Chondrocyte (in vitro differentiated cells): ENCODE results near the gene MYO6. TPM values are rescaled to one million over a fixed set of nuclear protein-coding genes. Genes with fewer than 3 reads are reported as not detected.

Experiments
- DNase-seq: peaks from one replicate; pipeline ENCODE4 v3.0.0; 2021; ENCODE audit warnings: mixed read lengths, low spot score
- H3K27ac Mint-ChIP-seq: one replicate; pipeline ENCODE4 v1.8.0; 2021; ENCODE audit warnings: mild to moderate bottlenecking, moderate library complexity, mixed read lengths; ENCODE audit not compliant: unreplicated experiment
- H3K27me3 Mint-ChIP-seq: 2 replicates; pipeline ENCODE4 v1.8.0; 2021; ENCODE audit warnings: low read depth, mixed read lengths
- H3K36me3 Mint-ChIP-seq: 2 replicates; pipeline ENCODE4 v1.8.0; 2021; ENCODE audit warnings: low read depth, mixed read lengths
- H3K4me1 Mint-ChIP-seq: 2 replicates; pipeline ENCODE4 v1.8.0; 2021; ENCODE audit warnings: low read depth, mild to moderate bottlenecking, mixed read lengths
- H3K4me3 Mint-ChIP-seq: one replicate; pipeline ENCODE4 v1.8.0; 2021; ENCODE audit warnings: mild to moderate bottlenecking, moderate library complexity, mixed read lengths; ENCODE audit not compliant: unreplicated experiment
- H3K9me3 Mint-ChIP-seq: 2 replicates; pipeline ENCODE4 v1.8.0; 2021; ENCODE audit warnings: low read depth, mixed read lengths
- total RNA-seq: library from RNA; stranded (reverse); gene quantifications from 3 replicates; pipeline ENCODE4 v1.2.1, GENCODE V29; 2021
- TF ChIP-seq, protein P1 (sequence below): fragments of 200-600 bp; sonication (generic); IDR thresholded peaks from 2 replicates; pipeline ENCODE4 v1.5.0; 2021; ENCODE audit warnings: antibody characterized with exemption, mild to moderate bottlenecking, moderate library complexity

The MYO6 gene
- total RNA-seq, 1 donor from 2014 or later, result 32.5 TPM

DNA sequence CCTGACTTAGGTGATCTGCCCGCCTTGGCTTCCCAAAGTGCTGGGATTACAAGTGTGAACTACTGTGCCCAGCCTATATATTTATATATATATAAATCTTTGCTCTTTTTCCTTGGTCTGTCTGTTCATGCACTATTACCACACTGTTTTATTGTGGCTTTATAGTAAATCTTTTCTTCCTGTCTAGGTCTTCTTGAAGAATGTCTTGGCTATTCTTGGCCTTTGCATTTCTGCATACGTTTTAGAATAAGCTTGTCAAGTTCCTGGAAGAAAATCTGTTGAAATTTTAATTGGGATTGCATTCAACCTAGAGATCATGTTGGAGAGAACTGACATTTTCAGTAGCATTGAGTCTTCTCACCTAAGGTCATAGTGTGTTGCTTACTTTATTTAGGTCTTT lies 37.1 kb downstream of the MYO6 start:
- Mint-ChIP-seq H3K4me1 (peaks cover 20% of the 10 kb centered on the region), H3K4me3 (no peak overlapping the region), H3K27me3 (no peaks in the 10 kb centered on the region), H3K36me3 (peaks cover 2% of the 10 kb centered on the region), H3K9me3 (no peaks in the 10 kb centered on the region), H3K27ac (no peak overlapping the region)
- TF ChIP-seq, protein P1, sequence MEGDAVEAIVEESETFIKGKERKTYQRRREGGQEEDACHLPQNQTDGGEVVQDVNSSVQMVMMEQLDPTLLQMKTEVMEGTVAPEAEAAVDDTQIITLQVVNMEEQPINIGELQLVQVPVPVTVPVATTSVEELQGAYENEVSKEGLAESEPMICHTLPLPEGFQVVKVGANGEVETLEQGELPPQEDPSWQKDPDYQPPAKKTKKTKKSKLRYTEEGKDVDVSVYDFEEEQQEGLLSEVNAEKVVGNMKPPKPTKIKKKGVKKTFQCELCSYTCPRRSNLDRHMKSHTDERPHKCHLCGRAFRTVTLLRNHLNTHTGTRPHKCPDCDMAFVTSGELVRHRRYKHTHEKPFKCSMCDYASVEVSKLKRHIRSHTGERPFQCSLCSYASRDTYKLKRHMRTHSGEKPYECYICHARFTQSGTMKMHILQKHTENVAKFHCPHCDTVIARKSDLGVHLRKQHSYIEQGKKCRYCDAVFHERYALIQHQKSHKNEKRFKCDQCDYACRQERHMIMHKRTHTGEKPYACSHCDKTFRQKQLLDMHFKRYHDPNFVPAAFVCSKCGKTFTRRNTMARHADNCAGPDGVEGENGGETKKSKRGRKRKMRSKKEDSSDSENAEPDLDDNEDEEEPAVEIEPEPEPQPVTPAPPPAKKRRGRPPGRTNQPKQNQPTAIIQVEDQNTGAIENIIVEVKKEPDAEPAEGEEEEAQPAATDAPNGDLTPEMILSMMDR, result no peak
- no peak for DNase-seq

DNA sequence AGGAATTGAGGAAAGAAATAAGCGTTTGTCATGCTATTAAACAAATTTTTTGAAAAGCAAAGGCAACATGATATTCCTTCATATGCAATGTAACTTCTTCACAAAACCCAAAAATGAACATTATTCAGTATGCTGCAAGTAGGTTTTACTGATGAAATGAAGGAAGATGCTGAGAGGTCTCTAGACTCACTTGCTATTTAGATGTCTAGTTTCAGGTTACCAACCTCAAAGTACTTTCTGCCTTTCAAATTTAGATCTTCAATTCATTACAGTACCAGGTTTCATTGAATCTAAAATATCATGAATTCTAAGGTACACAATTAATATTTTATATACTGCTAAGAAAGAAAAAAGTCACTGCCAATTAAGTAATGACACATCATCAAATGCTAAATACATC lies 39.9 kb downstream of the MYO6 start:
- H3K27me3 Mint-ChIP-seq, result no peaks in the 10 kb centered on the region
- H3K4me1 Mint-ChIP-seq, result peaks cover 13% of the 10 kb centered on the region
- TF ChIP-seq, protein P1, result no peak
- H3K9me3 Mint-ChIP-seq, result no peaks in the 10 kb centered on the region
- no peak overlapping the region for H3K27ac Mint-ChIP-seq
- no peaks in the 10 kb centered on the region for H3K36me3 Mint-ChIP-seq
- no peak for DNase-seq
- no peak overlapping the region for H3K4me3 Mint-ChIP-seq

DNA sequence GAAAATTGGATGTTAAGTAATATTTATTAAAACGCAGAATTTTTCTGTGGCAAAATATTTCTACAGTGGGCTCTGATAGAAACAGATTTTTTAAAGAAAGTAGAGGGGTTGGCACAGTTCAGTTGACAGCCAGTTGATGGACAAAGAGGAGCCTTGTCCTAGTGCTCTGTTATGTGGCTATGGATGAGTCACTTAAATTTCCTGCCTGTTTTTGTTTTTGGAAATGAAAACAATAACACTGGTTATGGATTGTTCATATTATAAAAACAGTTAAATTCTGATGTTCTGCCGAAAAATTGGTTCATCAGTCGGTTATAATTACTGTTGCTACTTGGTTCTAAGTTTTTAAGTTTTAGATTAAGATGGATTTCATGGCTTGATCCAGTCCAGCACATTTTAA lies 42.8 kb downstream of the MYO6 start:
- Mint-ChIP-seq H3K4me1 (peaks cover 31% of the 10 kb centered on the region), H3K27ac (no peak overlapping the region), H3K36me3 (no peaks in the 10 kb centered on the region), H3K4me3 (no peak overlapping the region), H3K27me3 (no peaks in the 10 kb centered on the region), H3K9me3 (no peaks in the 10 kb centered on the region)
- TF ChIP-seq, protein P1, result no peak
- DNase-seq, result no peak

DNA sequence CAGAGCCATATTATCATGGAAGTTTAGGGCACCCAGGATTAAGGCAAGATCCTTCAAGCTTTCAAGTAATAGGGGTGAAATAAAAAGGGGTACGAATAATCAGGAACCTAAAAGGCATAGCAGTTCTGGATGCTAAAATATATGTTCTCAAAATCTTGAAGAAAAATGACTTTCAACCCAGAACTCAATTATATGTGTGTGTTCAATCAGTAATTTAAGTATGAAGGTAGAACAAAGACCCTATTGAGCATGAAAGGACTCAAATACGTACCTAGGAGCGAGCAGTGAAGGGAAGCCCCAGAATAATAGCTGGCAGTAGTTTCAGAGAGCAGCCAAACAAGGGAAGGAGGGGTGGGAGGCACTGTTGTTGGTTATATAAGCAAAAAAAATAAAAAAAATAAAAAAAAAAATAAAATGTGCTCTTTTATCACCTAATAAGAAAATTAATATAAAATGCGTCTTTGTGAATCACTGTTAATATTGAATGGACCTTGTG lies 45.4 kb downstream of the MYO6 start:
- H3K4me3 Mint-ChIP-seq, result no peak overlapping the region
- TF ChIP-seq, protein P1, result no peak
- no peak overlapping the region for H3K27ac Mint-ChIP-seq
- DNase-seq, result no peak
- H3K36me3 Mint-ChIP-seq, result no peaks in the 10 kb centered on the region
- H3K9me3 Mint-ChIP-seq, result no peaks in the 10 kb centered on the region
- H3K27me3 Mint-ChIP-seq, result no peaks in the 10 kb centered on the region
- H3K4me1 Mint-ChIP-seq, result peaks cover 45% of the 10 kb centered on the region

DNA sequence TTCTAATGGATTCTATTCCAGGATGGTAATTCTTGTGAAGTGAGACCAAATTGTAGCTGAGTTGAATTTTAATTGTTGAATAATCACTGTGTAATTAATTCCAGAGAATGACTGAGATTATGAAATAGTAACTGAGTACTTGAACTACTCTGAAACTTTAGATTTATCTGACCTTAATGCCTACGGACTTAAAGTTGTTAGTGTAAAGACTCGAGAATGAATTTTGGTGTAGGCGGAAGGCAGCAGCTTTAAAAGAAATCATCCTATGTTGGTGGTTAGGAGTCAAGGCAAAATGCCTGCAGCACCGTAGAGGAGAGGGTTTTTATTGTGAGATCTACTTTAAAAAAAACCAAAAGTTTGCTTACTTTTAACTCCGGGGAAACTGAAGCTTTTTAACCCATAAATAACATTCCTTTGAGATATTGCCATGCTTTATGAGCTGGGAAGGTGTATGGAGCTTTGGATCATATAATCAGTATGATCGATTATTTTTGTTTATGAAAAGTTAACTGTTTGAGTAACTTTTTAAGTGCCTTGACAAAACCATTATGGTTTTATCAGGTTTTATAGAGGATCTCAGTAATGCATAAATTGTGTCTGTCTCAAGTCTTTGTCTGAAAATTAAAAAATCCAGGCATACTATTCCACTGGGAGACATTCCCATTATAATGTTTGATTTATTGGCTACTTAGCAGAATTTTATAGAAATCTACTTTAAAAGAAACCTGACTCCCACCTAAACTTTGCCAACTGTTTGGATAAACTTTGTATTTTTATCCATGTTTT lies 46.1 kb downstream of the MYO6 start:
- H3K4me3 Mint-ChIP-seq, result no peak overlapping the region

More for the DNA sequence above, 46.1 kb downstream of the MYO6 start:
- H3K36me3 Mint-ChIP-seq, result no peaks in the 10 kb centered on the region
- H3K9me3 Mint-ChIP-seq, result no peaks in the 10 kb centered on the region
- no peak overlapping the region for H3K27ac Mint-ChIP-seq
- TF ChIP-seq, protein P1, result no peak
- H3K4me1 Mint-ChIP-seq, result peaks cover 45% of the 10 kb centered on the region
- DNase-seq, result no peak
- no peaks in the 10 kb centered on the region for H3K27me3 Mint-ChIP-seq
